SK-N-SH (cell line): Measurements from ENCODE around the gene FAM151A. TPM values are rescaled to one million over a fixed set of nuclear protein-coding genes. Genes with fewer than 3 reads are reported as not detected.

ENCODE experiments used
- CTCF ChIA-PET: fragments of 300-600, 350-600 bp; formaldehyde crosslinking; extraction: SDS; loops from one replicate; lab custom pipeline; 2021; lab: Yijun Ruan, JAX
- POLR2A ChIA-PET: fragments of 350-600 bp; sonication (Branson Sonifier 250); formaldehyde crosslinking; extraction: SDS; loops from one replicate; lab custom pipeline; 2020; ENCODE audit warnings: antibody characterized with exemption, inconsistent platforms; lab: Yijun Ruan, JAX
- DNase-seq: peaks from one replicate; pipeline ENCODE4 v3.0.0; 2012
- H2AFZ ChIP-seq: fragments of 200-600 bp; sonication (generic); 2 replicates; pipeline ENCODE4 v1.8.1; 2016; ENCODE audit warnings: antibody characterized with exemption, mild to moderate bottlenecking, low read depth
- H3F3A ChIP-seq: fragments of 200-600 bp; sonication (generic); replicated peaks from 2 replicates; pipeline ENCODE3; 2016; ENCODE audit warnings: antibody characterized with exemption, mild to moderate bottlenecking; ENCODE audit not compliant: insufficient read depth
- H3K27ac ChIP-seq, 2 experiments: fragments of 200-500 bp in 1 of 2; fragments of 200-600 bp in 1 of 2; sonication (Bioruptor generic) in 1 of 2; sonication (generic), shearing (Covaris generic) in 1 of 2; 2 replicates each; pipeline versions ENCODE4 v1.5.1 to v1.6.1; 2014 to 2016; ENCODE audit warnings: low read depth in 2 of 2, inconsistent platforms in 1 of 2, low read length in 1 of 2, mild to moderate bottlenecking in 1 of 2, mixed read lengths in 1 of 2
- H3K27me3 ChIP-seq: fragments of 200-600 bp; sonication (generic), shearing (Covaris generic); 2 replicates; pipeline ENCODE4 v1.6.1; 2016; ENCODE audit warnings: mixed run types; ENCODE audit not compliant: insufficient read depth
- H3K36me3 ChIP-seq, 2 experiments: fragments of 200-500 bp in 1 of 2; fragments of 200-600 bp in 1 of 2; sonication (Bioruptor generic) in 1 of 2; sonication (generic) in 1 of 2; replicated peaks in 1 of 2; 2 replicates each; pipeline versions ENCODE3 to v1.5.1; 2014 to 2016; ENCODE audit warnings: low read length in 1 of 2, mild to moderate bottlenecking in 1 of 2; ENCODE audit not compliant: insufficient read depth in 2 of 2, control insufficient read depth in 1 of 2
- H3K4me1 ChIP-seq, 2 experiments: fragments of 200-500 bp in 1 of 2; fragments of 200-600 bp in 1 of 2; sonication (Bioruptor generic) in 1 of 2; sonication (generic), shearing (Covaris generic) in 1 of 2; 2 replicates each; pipeline versions ENCODE4 v1.5.1 to v1.6.1; 2014 to 2016; ENCODE audit warnings: low read depth in 1 of 2, low read length in 1 of 2, mixed run types in 1 of 2; ENCODE audit not compliant: insufficient read depth in 2 of 2, control insufficient read depth in 1 of 2
- H3K4me2 ChIP-seq: fragments of 200-600 bp; sonication (generic), shearing (Covaris generic); 2 replicates; pipeline ENCODE4 v1.6.1; 2017; ENCODE audit warnings: mixed run types
- H3K4me3 ChIP-seq, 2 experiments: fragments of 200-500 bp in 1 of 2; fragments of 200-600 bp in 1 of 2; sonication (Bioruptor generic) in 1 of 2; sonication (generic), shearing (Covaris generic) in 1 of 2; 2 replicates each; pipeline versions ENCODE4 v1.5.1 to v1.8.1; 2014 to 2016; ENCODE audit warnings: low read depth in 2 of 2, inconsistent platforms in 1 of 2, low read length in 1 of 2, mild to moderate bottlenecking in 1 of 2, mixed read lengths in 1 of 2, moderate library complexity in 1 of 2
- H3K79me2 ChIP-seq: fragments of 200-600 bp; sonication (generic); 2 replicates; pipeline ENCODE4 v1.8.1; 2017; ENCODE audit warnings: mild to moderate bottlenecking; ENCODE audit not compliant: insufficient read depth
- H3K9ac ChIP-seq: fragments of 200-600 bp; sonication (generic); 2 replicates; pipeline ENCODE4 v1.6.1; 2017; ENCODE audit warnings: mixed run types
- H3K9me2 ChIP-seq: fragments of 200-600 bp; sonication (generic); 2 replicates; pipeline ENCODE4 v1.6.1; 2017; ENCODE audit warnings: mixed run types
- H3K9me3 ChIP-seq: fragments of 200-600 bp; sonication (generic); 2 replicates; pipeline ENCODE4 v1.6.1; 2017; ENCODE audit warnings: mixed run types, mild to moderate bottlenecking, moderate library complexity
- H4K20me1 ChIP-seq: fragments of 200-600 bp; sonication (generic); 2 replicates; pipeline ENCODE4 v1.6.1; 2017; ENCODE audit warnings: mild to moderate bottlenecking, mixed run types; ENCODE audit not compliant: insufficient read depth
- CTCF ChIP-seq: fragments of 200-600 bp; sonication (generic); IDR thresholded peaks from 2 replicates; pipeline ENCODE4 v1.6.1; 2017; ENCODE audit warnings: antibody characterized with exemption, mild to moderate bottlenecking, moderate library complexity
- FOSL2 ChIP-seq: IDR thresholded peaks from 2 replicates; pipeline ENCODE4 v1.4.0; 2012; ENCODE audit warnings: low read depth, mild to moderate bottlenecking, moderate library complexity, borderline replicate concordance
- GABPA ChIP-seq: IDR thresholded peaks from 2 replicates; pipeline ENCODE4 v1.4.0; 2012; ENCODE audit warnings: low read depth, mild to moderate bottlenecking
- GATA2 ChIP-seq: sonication (generic); formaldehyde crosslinking; IDR thresholded peaks from 2 replicates; pipeline ENCODE4 v1.5.0; 2020; ENCODE audit warnings: mild to moderate bottlenecking, missing genetic modification reagents
- IRF3 ChIP-seq: fragments of 150-350 bp; IDR thresholded peaks from 2 replicates; pipeline ENCODE4 v1.6.1; 2016; ENCODE audit warnings: mild to moderate bottlenecking, low read depth, low read length
- MAX ChIP-seq: IDR thresholded peaks from 2 replicates; pipeline ENCODE4 v1.4.0; 2012; ENCODE audit warnings: low read depth
- NFIC ChIP-seq: IDR thresholded peaks from 2 replicates; pipeline ENCODE4 v1.4.0; 2012; ENCODE audit warnings: borderline replicate concordance
- RCOR1 ChIP-seq: fragments of 150-350 bp; IDR thresholded peaks from 2 replicates; pipeline ENCODE4 v1.6.1; 2017; ENCODE audit warnings: antibody characterized with exemption, low read length
- REST ChIP-seq: IDR thresholded peaks from 2 replicates; pipeline ENCODE4 v1.6.1; 2012; ENCODE audit warnings: mild to moderate bottlenecking, low read depth, low read length, moderate library complexity
- TAF1 ChIP-seq: IDR thresholded peaks from 2 replicates; pipeline ENCODE4 v1.6.1; 2012; ENCODE audit warnings: low read depth, mild to moderate bottlenecking, low read length, moderate library complexity, borderline replicate concordance
- TEAD4 ChIP-seq: IDR thresholded peaks from 2 replicates; pipeline ENCODE4 v1.4.0; 2012; ENCODE audit warnings: mild to moderate bottlenecking, borderline replicate concordance; ENCODE audit not compliant: insufficient read depth
- USF1 ChIP-seq: IDR thresholded peaks from 2 replicates; pipeline ENCODE4 v1.4.0; 2012; ENCODE audit warnings: low read depth, borderline replicate concordance
- USF2 ChIP-seq: fragments of 150-350 bp; IDR thresholded peaks from 2 replicates; pipeline ENCODE4 v1.6.1; 2017; ENCODE audit warnings: antibody characterized with exemption, low read length, low read depth, borderline replicate concordance
- YY1 ChIP-seq: IDR thresholded peaks from 2 replicates; pipeline ENCODE4 v1.4.0; 2012; ENCODE audit warnings: low read depth, mild to moderate bottlenecking
- WGBS: methylation state at CpG from one replicate; pipeline ENCODE4 v1.1.6; 2017; ENCODE audit warnings: low lambda C conversion rate; 5-methylcytosine and 5-hydroxymethylcytosine counted together
- polyA plus RNA-seq, 3 experiments: library from polyadenylated mRNA; depleted of rRNA; stranded (reverse); fragments of >200 nt; gene quantifications; 2 replicates each; pipeline ENCODE4 v1.2.3, GENCODE V29; 2012

The FAM151A gene
- polyA plus RNA-seq, 1 of the 3 experiments (the other 2 are of a cell fraction): not detected

GRCh38 chr1:54609301-54609921, 13.9 kb downstream of the FAM151A start:
- Histone ChIP-seq H3K9me2 (no peaks in the 10 kb centered on the region), H3K27ac (no peak overlapping the region), H3K36me3 (peaks cover 0 to 15% of the 10 kb centered on the region in 2 experiments), H3K27me3 (no peaks in the 10 kb centered on the region), H3K79me2 (no peaks in the 10 kb centered on the region), H3K9ac (no peak overlapping the region), H3K9me3 (no peaks in the 10 kb centered on the region), H3K4me3 (no peak overlapping the region), H3K4me1 (peaks cover 0 to 18% of the 10 kb centered on the region in 2 experiments; a peak in 1 of 4 replicates), H4K20me1 (no peaks in the 10 kb centered on the region), H2AFZ (no peak overlapping the region), H3K4me2 (no peak overlapping the region), H3F3A (no peaks in the 10 kb centered on the region)
- DNase-seq: no peak
- TF ChIP-seq USF2: no peak
- TF ChIP-seq CTCF: no peak
- no peak for TF ChIP-seq RCOR1
- TF ChIP-seq USF1: no peak
- WGBS: 28% methylated on average over 3 of the region's 16 CpGs
- ChIA-PET CTCF (interaction anchor here (1.0 kb wide), 1 partner anchor 61 kb away, joined by 4 read pairs; the partner anchor contains the start of gene ACOT11), POLR2A (interaction anchor here (0.9 kb wide), 1 partner anchor 28 kb away, joined by 3 read pairs; no protein-coding TSS in a partner anchor)

GRCh38 chr1:54608566-54609230, 14.6 kb downstream of the FAM151A start:
- CTCF ChIA-PET: interaction anchor here (1.0 kb wide), 1 partner anchor 61 kb away, joined by 4 read pairs; the partner anchor contains the start of gene ACOT11
- 97% methylated on average over 3 of the region's 9 CpGs for WGBS
- peaks cover 0 to 15% of the 10 kb centered on the region in 2 experiments for H3K36me3 ChIP-seq
- TF ChIP-seq MAX: no peak
- TF ChIP-seq TAF1: no peak
- no peak for TF ChIP-seq RCOR1
- no peak for TF ChIP-seq FOSL2
- TF ChIP-seq NFIC: no peak
- TF ChIP-seq REST: no peak
- no peak for TF ChIP-seq GABPA
- TF ChIP-seq YY1: no peak
- TF ChIP-seq GATA2 (CRISPR knock-in tag): no peak
- TF ChIP-seq IRF3: no peak
- TF ChIP-seq TEAD4: no peak

More at GRCh38 chr1:54608566-54609230, 14.6 kb downstream of the FAM151A start:
- no peaks in the 10 kb centered on the region for H3F3A ChIP-seq
- DNase-seq: no peak
- H4K20me1 ChIP-seq: no peaks in the 10 kb centered on the region
- no peak overlapping the region for H3K27ac ChIP-seq
- peaks cover 0 to 21% of the 10 kb centered on the region in 2 experiments; a peak in 1 of 4 replicates for H3K4me1 ChIP-seq
- no peaks in the 10 kb centered on the region for H3K79me2 ChIP-seq
- H3K9me3 ChIP-seq: no peaks in the 10 kb centered on the region
- H3K27me3 ChIP-seq: no peaks in the 10 kb centered on the region
- H3K9ac ChIP-seq: no peak overlapping the region
- POLR2A ChIA-PET: no interaction called here
- H3K4me2 ChIP-seq: no peak overlapping the region
- H3K9me2 ChIP-seq: no peaks in the 10 kb centered on the region
- no peak overlapping the region for H3K4me3 ChIP-seq
- no peak overlapping the region for H2AFZ ChIP-seq
